CD8-positive, alpha-beta memory T cell (primary cell): ENCODE measurements around the gene FOXP3. TPM values are rescaled to one million over a fixed set of nuclear protein-coding genes. Genes with fewer than 3 reads are reported as not detected.
A peak's percentile ranks its signal among the peaks of the same experiment; 100 is the strongest.

Source experiments
- CTCF ChIA-PET: fragments of 350-600 bp; sonication (Branson Sonifier 250); formaldehyde crosslinking; loops from one replicate; lab custom pipeline; 2021; ENCODE audit warnings: antibody characterized with exemption; lab: Charles Lee
- POLR2A ChIA-PET: fragments of 350-600 bp; sonication (Branson Sonifier 250); formaldehyde crosslinking; loops from one replicate; lab custom pipeline; 2021; ENCODE audit warnings: antibody characterized with exemption; lab: Charles Lee
- DNase-seq, 5 donors: peaks; one replicate each; pipeline versions ENCODE4 v3.0.0 to v3.0.0-alpha.2; 2020 to 2022; ENCODE audit warnings: mixed read lengths in 1 of 5
- H3K27ac ChIP-seq: one replicate; pipeline ENCODE4 v1.7.0; 2013; ENCODE audit warnings: low read depth, mild to moderate bottlenecking, low read length, moderate library complexity
- H3K27me3 ChIP-seq: 2 replicates; pipeline ENCODE4 v1.7.0; 2013; ENCODE audit warnings: low read length, mild to moderate bottlenecking; ENCODE audit not compliant: insufficient read depth, poor library complexity, severe bottlenecking
- H3K36me3 ChIP-seq: 2 replicates; pipeline ENCODE4 v1.7.0; 2013; ENCODE audit warnings: mild to moderate bottlenecking, low read length, moderate library complexity; ENCODE audit not compliant: insufficient read depth
- H3K4me1 ChIP-seq: 2 replicates; pipeline ENCODE4 v1.7.0; 2013; ENCODE audit warnings: mild to moderate bottlenecking, low read length, moderate library complexity; ENCODE audit not compliant: insufficient read depth
- H3K4me3 ChIP-seq: 2 replicates; pipeline ENCODE4 v1.7.0; 2013; ENCODE audit warnings: mild to moderate bottlenecking, low read length
- H3K9me3 ChIP-seq: 2 replicates; pipeline ENCODE4 v1.7.0; 2013; ENCODE audit warnings: mild to moderate bottlenecking, low read length
- H3K27ac Mint-ChIP-seq, 8 donors: one replicate each; pipeline ENCODE4 v1.8.0; 2020 to 2021; ENCODE audit warnings: mixed read lengths in 8 of 8, mild to moderate bottlenecking in 6 of 8, inconsistent platforms in 3 of 8, moderate library complexity in 3 of 8
- H3K27me3 Mint-ChIP-seq, 2 donors: one replicate each; pipeline ENCODE4 v1.8.0; 2020 to 2021; ENCODE audit warnings: mixed read lengths in 2 of 2, mild to moderate bottlenecking in 1 of 2, moderate library complexity in 1 of 2
- H3K36me3 Mint-ChIP-seq, 3 donors: one replicate each; pipeline ENCODE4 v1.8.0; 2020 to 2021; ENCODE audit warnings: mixed read lengths in 3 of 3, inconsistent platforms in 1 of 3, mild to moderate bottlenecking in 1 of 3
- H3K4me1 Mint-ChIP-seq, 3 donors: one replicate each; pipeline ENCODE4 v1.8.0; 2020 to 2021; ENCODE audit warnings: mixed read lengths in 3 of 3, inconsistent platforms in 1 of 3, mild to moderate bottlenecking in 1 of 3
- H3K4me3 Mint-ChIP-seq, 7 donors: one replicate each; pipeline ENCODE4 v1.8.0; 2020 to 2021; ENCODE audit warnings: mixed read lengths in 7 of 7, mild to moderate bottlenecking in 6 of 7, moderate library complexity in 4 of 7, inconsistent platforms in 2 of 7
- H3K9me3 Mint-ChIP-seq, 5 donors: one replicate each; pipeline ENCODE4 v1.8.0; 2020 to 2022; ENCODE audit warnings: mixed read lengths in 5 of 5, mild to moderate bottlenecking in 3 of 5, moderate library complexity in 2 of 5, inconsistent platforms in 1 of 5
- polyA plus RNA-seq: library from polyadenylated mRNA; unstranded; fragments of 300-500 nt; fragmentation: Illumina TruSeq; gene quantifications from one replicate; pipeline ENCODE4 v1.2.3, GENCODE V29; 2021
- total RNA-seq, 2 experiments: library from RNA; stranded (reverse); gene quantifications; one replicate each; pipeline ENCODE4 v1.2.3, GENCODE V29; 2021

The FOXP3 gene
- total and polyA plus RNA-seq, 3 experiments from 2014 or later = 1.6 to 11.2 (median 10.5) TPM

DNA sequence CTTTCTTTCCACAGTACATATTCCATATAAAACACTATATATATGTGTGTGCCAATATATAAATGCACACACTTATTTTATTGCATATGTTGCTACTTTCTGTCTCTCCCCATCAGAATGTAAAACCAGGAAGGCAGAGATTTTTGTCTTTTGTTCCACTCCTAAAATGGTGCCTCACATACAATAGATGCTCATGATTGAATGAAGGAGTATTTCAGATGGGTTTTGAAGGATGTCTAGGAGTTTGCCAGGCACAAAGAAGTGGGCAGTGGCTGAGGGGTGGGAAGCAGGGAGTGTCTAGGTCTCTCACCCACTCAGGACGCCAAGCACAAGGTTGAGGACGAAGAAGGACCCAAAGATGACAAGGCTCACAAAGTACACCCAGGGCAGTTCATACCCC, 36.8 kb downstream of the FOXP3 start:
- Mint-ChIP-seq H3K9me3 (peaks cover 0 to 6% (median 0%) of the 10 kb centered on the region in 5 donors), H3K27ac (no peak overlapping the region), H3K4me3 (peak overlapping the region in 1 of 7 donors; percentile 41), H3K27me3 (peaks cover 0 to 7% of the 10 kb centered on the region in 2 donors), H3K36me3 (no peaks in the 10 kb centered on the region), H3K4me1 (peaks cover 8 to 23% (median 10%) of the 10 kb centered on the region in 3 donors)
- no peaks in the 10 kb centered on the region for H3K36me3 ChIP-seq
- no peak overlapping the region for H3K4me3 ChIP-seq
- H3K27ac ChIP-seq = no peak overlapping the region
- H3K27me3 ChIP-seq = no peaks in the 10 kb centered on the region
- ChIA-PET POLR2A (no interaction called here), CTCF (no interaction called here)
- peaks cover 12% of the 10 kb centered on the region for H3K4me1 ChIP-seq
- H3K9me3 ChIP-seq = no peaks in the 10 kb centered on the region
- DNase-seq = no peak

DNA sequence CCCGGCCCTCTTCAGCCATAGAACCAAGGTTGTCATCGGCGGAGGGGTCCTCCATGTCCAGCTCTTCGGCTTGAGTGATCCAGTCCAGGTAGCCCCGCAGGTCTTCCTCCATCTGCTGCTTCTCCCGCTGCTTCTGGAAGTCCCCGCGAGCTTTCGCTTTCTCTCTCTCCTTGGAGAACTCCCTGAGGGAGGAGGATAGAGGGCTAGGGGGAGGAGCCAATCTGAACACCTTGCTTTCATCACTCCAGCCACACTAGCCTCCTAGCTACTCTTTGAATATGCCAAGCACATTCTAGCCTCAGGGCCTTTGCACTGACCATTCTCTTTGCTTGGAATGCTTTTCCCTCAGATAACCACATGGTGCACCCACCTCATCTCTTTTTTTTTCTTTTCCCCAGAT, 37.6 kb downstream of the FOXP3 start:
- Histone ChIP-seq H3K27me3 (no peaks in the 10 kb centered on the region), H3K4me3 (no peak overlapping the region), H3K27ac (no peak overlapping the region), H3K9me3 (no peaks in the 10 kb centered on the region), H3K4me1 (peaks cover 12% of the 10 kb centered on the region), H3K36me3 (no peaks in the 10 kb centered on the region)
- H3K27me3 Mint-ChIP-seq = peaks cover 0 to 7% of the 10 kb centered on the region in 2 donors
- DNase-seq = no peak
- ChIA-PET CTCF (no interaction called here), POLR2A (no interaction called here)
- peaks cover 0 to 6% (median 0%) of the 10 kb centered on the region in 5 donors for H3K9me3 Mint-ChIP-seq
- H3K27ac Mint-ChIP-seq = peak overlapping the region in 1 of 8 donors; percentile 55
- H3K36me3 Mint-ChIP-seq = no peaks in the 10 kb centered on the region
- H3K4me3 Mint-ChIP-seq = no peak overlapping the region
- H3K4me1 Mint-ChIP-seq = peaks cover 8 to 22% (median 12%) of the 10 kb centered on the region in 3 donors

DNA sequence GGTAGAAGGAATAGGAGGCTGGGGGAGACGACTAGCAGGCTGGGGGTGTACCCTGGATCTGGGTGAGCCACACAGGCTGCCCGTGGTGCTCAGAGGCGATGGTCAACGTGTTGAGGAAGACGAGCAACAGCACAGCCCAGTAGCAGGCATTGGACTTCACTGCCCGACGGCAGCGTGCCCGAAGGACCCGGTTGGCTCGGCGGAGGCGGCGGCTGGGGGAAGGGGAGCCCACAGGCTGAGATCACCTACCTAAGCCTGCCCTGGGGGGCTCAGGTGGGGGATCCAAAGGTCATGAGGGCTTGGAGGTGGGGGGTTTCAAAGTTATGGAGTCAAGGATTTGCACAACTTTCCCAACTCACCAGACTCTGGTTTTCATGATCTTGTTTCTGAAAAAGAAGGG, 38.7 kb downstream of the FOXP3 start:
- Mint-ChIP-seq H3K9me3 (peaks cover 0 to 6% (median 0%) of the 10 kb centered on the region in 5 donors), H3K4me3 (no peak overlapping the region), H3K27me3 (peaks cover 0 to 7% of the 10 kb centered on the region in 2 donors), H3K36me3 (no peaks in the 10 kb centered on the region), H3K27ac (no peak overlapping the region), H3K4me1 (peaks cover 7 to 11% (median 9%) of the 10 kb centered on the region in 3 donors)
- Histone ChIP-seq H3K4me1 (peaks cover 4% of the 10 kb centered on the region), H3K36me3 (no peaks in the 10 kb centered on the region), H3K27ac (no peak overlapping the region), H3K4me3 (no peak overlapping the region), H3K9me3 (no peaks in the 10 kb centered on the region), H3K27me3 (no peaks in the 10 kb centered on the region)
- DNase-seq = no peak
- CTCF ChIA-PET = no interaction called here
- POLR2A ChIA-PET = no interaction called here

DNA sequence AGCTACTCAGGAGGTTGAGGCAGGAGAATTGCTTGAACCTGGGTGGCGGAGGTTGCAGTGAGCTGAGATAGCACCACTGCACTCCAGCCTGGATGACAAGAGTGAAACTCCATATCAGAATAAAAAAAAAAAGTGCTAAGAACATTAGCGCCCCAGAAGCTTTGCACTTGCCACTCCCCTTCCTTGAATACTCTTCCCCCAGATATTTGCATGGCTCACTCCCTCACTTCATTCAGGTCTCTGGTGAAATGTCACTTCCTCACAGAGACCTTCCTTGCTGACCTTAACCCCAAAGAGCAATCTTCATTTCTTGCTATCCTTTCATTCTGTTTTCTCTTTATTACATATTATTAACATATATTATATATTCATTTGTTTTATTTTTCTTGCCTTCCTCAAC, 42.6 kb downstream of the FOXP3 start:
- Histone ChIP-seq H3K9me3 (no peaks in the 10 kb centered on the region), H3K27me3 (no peaks in the 10 kb centered on the region), H3K36me3 (no peaks in the 10 kb centered on the region), H3K27ac (no peak overlapping the region), H3K4me1 (no peaks in the 10 kb centered on the region), H3K4me3 (no peak overlapping the region)
- Mint-ChIP-seq H3K27me3 (peaks cover 0 to 5% of the 10 kb centered on the region in 2 donors), H3K9me3 (peaks cover 0 to 8% (median 0%) of the 10 kb centered on the region in 5 donors), H3K27ac (no peak overlapping the region), H3K4me1 (peaks cover 0 to 8% (median 0%) of the 10 kb centered on the region in 3 donors), H3K36me3 (no peaks in the 10 kb centered on the region), H3K4me3 (no peak overlapping the region)
- ChIA-PET CTCF (no interaction called here), POLR2A (no interaction called here)
- DNase-seq = no peak

DNA sequence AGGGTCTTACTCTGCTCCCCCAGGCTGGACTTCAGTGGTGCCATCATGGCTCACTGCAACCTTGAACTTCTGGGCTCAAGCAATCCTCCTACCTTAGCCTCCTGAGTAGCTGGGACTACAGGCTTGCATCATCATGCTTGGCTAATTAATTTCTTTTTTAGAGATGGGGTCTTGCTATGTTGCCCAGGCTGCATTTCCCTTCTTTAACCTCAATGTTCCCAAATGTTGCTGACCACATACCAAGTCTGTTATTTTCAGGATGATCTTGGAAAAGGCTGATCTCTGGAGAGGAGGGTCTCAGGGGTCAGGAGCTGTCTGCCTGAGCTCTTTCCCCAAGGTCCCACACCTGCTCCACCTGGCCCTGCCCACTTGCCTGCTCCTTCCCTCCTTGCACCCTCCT, 44.4 kb downstream of the FOXP3 start:
- ChIA-PET CTCF (no interaction called here), POLR2A (no interaction called here)
- no peak overlapping the region for H3K4me3 Mint-ChIP-seq
- Histone ChIP-seq H3K4me3 (no peak overlapping the region), H3K9me3 (no peaks in the 10 kb centered on the region), H3K36me3 (no peaks in the 10 kb centered on the region), H3K27ac (no peak overlapping the region), H3K4me1 (no peaks in the 10 kb centered on the region), H3K27me3 (no peaks in the 10 kb centered on the region)
- no peak overlapping the region for H3K27ac Mint-ChIP-seq
- no peak for DNase-seq
- peaks cover 0 to 7% of the 10 kb centered on the region in 2 donors for H3K27me3 Mint-ChIP-seq
- peaks cover 0 to 8% (median 0%) of the 10 kb centered on the region in 5 donors for H3K9me3 Mint-ChIP-seq
- H3K36me3 Mint-ChIP-seq = no peaks in the 10 kb centered on the region
- peaks cover 0 to 8% (median 0%) of the 10 kb centered on the region in 3 donors for H3K4me1 Mint-ChIP-seq

DNA sequence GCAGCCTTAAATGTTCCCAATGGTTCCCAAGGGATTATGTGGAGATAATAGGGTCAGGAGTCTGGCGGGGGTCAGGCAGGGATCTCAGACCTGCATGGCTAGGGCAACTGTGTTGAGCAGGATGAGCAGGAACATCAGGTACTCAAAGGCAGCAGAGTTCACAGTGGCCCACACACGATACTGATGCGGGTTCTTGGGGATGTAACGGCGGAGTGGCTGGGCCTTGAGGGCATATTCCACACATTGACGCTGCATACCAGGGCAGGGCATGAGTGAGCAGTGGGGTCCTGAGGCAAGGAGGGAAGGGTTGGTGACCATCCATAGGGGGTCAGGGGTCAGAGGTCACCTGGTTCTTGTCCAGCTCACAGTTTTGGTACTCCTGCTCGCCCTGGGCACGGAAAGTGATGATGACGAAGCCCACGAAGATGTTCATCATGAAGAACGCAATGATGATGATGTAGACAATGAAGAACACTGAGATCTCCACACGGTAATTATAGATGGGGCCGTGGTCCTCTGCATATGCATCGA, 49.4 kb downstream of the FOXP3 start:
- no peak overlapping the region for H3K27ac ChIP-seq
- no peak overlapping the region for H3K27ac Mint-ChIP-seq
- no peaks in the 10 kb centered on the region for H3K4me1 ChIP-seq
- peaks cover 0 to 2% (median 0%) of the 10 kb centered on the region in 5 donors for H3K9me3 Mint-ChIP-seq
- DNase-seq = no peak
- H3K4me3 Mint-ChIP-seq = no peak overlapping the region
- H3K9me3 ChIP-seq = no peaks in the 10 kb centered on the region
- peaks cover 0 to 4% (median 0%) of the 10 kb centered on the region in 3 donors for H3K4me1 Mint-ChIP-seq
- H3K36me3 ChIP-seq = no peaks in the 10 kb centered on the region
- H3K27me3 ChIP-seq = no peaks in the 10 kb centered on the region
- H3K27me3 Mint-ChIP-seq = peaks cover 3 to 9% of the 10 kb centered on the region in 2 donors
- POLR2A ChIA-PET = no interaction called here
- H3K36me3 Mint-ChIP-seq = peaks cover 0 to 2% (median 0%) of the 10 kb centered on the region in 3 donors
- CTCF ChIA-PET = no interaction called here
- H3K4me3 ChIP-seq = no peak overlapping the region

DNA sequence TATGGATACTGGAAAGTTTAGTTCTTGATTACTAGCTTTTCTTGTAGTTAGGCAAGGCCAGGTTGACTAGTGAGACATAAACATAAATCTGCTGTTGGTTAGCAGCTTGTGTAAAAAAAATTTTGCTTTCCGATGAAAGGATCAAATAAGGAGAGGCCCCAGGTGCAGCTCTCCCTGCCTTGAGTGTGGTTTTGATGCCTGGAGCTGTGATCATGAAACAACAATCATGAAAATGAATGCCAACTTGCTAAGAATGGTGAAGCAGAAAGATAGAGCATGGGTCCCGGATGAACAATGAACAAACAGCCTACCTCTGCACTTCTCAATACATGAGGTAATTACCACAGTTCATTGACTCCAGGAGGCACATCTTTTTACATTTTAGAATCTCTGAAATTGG, 50.1 kb downstream of the FOXP3 start:
- no peaks in the 10 kb centered on the region for H3K9me3 ChIP-seq
- no peaks in the 10 kb centered on the region for H3K36me3 ChIP-seq
- H3K27ac ChIP-seq = no peak overlapping the region
- H3K27ac Mint-ChIP-seq = no peak overlapping the region
- H3K4me1 Mint-ChIP-seq = no peaks in the 10 kb centered on the region
- no peak overlapping the region for H3K4me3 Mint-ChIP-seq
- peaks cover 3 to 9% of the 10 kb centered on the region in 2 donors for H3K27me3 Mint-ChIP-seq
- ChIA-PET CTCF (no interaction called here), POLR2A (no interaction called here)
- DNase-seq = no peak
- peaks cover 0 to 2% (median 0%) of the 10 kb centered on the region in 5 donors for H3K9me3 Mint-ChIP-seq
- H3K4me1 ChIP-seq = no peaks in the 10 kb centered on the region
- no peaks in the 10 kb centered on the region for H3K27me3 ChIP-seq
- no peak overlapping the region for H3K4me3 ChIP-seq
- peaks cover 0 to 2% (median 0%) of the 10 kb centered on the region in 3 donors for H3K36me3 Mint-ChIP-seq

DNA sequence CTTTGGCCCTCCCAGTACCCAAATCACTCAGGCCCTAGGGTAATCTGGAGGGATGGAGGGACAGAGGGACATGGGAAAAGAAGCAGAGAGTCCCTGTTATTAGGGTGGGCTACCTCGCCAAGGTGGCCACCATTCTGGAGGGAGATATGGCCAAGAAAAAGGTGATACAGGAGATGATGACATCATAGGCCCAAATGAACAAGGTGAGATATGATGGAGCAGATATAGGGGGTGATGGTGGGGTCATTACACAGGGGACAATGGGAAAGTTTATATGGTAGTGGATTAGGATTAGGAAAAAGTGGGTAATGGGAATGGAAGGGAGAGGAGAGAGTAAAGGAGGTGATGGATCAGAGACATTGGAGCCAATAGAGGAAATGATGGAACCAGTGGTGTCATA, 51.6 kb downstream of the FOXP3 start:
- Mint-ChIP-seq H3K27me3 (peaks cover 3 to 10% of the 10 kb centered on the region in 2 donors), H3K4me3 (no peak overlapping the region), H3K4me1 (no peaks in the 10 kb centered on the region), H3K27ac (no peak overlapping the region), H3K36me3 (peaks cover 0 to 2% (median 0%) of the 10 kb centered on the region in 3 donors), H3K9me3 (peaks cover 0 to 2% (median 0%) of the 10 kb centered on the region in 5 donors)
- Histone ChIP-seq H3K4me3 (no peak overlapping the region), H3K27me3 (no peaks in the 10 kb centered on the region), H3K36me3 (no peaks in the 10 kb centered on the region), H3K27ac (no peak overlapping the region), H3K4me1 (no peaks in the 10 kb centered on the region), H3K9me3 (no peaks in the 10 kb centered on the region)
- ChIA-PET POLR2A (no interaction called here), CTCF (no interaction called here)
- DNase-seq = no peak
